ENCODE measurements around the gene ERO1A. TPM values are rescaled to one million over a fixed set of nuclear protein-coding genes. Genes with fewer than 3 reads are reported as not detected.

ERO1A gene
- polyA plus RNA-seq, 1 donor (not counting 4 experiments of a cell fraction or from before 2014, with no cell fraction given): 131 TPM

DNA sequence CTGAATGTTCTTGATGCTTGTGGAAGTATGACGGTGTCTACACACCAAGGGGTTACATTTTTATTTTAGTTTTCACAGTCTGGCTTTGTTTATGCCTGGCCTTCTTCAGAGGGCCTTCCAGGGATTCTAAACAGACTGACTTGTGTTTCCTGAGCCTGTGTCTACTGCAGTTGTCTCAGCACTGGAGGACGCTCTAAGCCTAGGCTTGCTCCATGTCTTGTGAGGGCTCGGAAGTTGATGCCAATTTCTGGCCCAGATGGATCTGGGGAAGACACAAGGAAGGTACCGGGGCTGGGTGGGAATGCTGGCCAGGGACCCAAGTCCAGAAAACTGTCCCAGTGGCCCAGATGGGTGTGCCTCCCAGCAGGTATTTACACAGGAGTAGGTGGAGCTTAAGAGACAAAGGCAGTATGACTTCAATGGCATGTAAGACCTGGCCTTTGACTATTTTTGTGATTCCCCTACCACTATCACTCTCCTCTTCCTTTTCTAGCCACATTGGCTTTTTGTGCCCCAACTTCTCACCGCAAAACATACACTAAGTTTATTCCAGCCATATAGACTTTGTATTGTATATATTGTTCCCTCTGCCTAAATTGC is 85.8 kb downstream of the ERO1A start:
- no peak overlapping the region for H2AFZ ChIP-seq (ENCODE audit: control insufficient read depth, low read length)
- H3K4me3 ChIP-seq (ENCODE audit: control insufficient read depth in 2 of 3, extremely low read depth in 1 of 3, insufficient read depth in 2 of 3, low read depth in 1 of 3, low read length in 3 of 3): no peak overlapping the region
- no peaks in the 10 kb centered on the region for H3K9me1 ChIP-seq (ENCODE audit: control insufficient read depth, extremely low read depth, insufficient read depth, low read length)
- H4K20me1 ChIP-seq (ENCODE audit: control insufficient read depth, extremely low read depth, insufficient read depth, low read length): no peaks in the 10 kb centered on the region
- H3K36me3 ChIP-seq (ENCODE audit: control insufficient read depth in 2 of 2, extremely low read depth in 1 of 2, insufficient read depth in 2 of 2, low read length in 2 of 2): no peaks in the 10 kb centered on the region
- DNase-seq (ENCODE audit: low read depth, low spot score): no peak
- no peak overlapping the region for H3K9ac ChIP-seq (ENCODE audit: control insufficient read depth, extremely low read depth, insufficient read depth, low read length)
- no peaks in the 10 kb centered on the region for H3K9me3 ChIP-seq (ENCODE audit: control insufficient read depth, low read depth, low read length)
- FAIRE-seq: no peak
- H3K4me1 ChIP-seq (ENCODE audit: control insufficient read depth, extremely low read depth, insufficient read depth, low read length): no peaks in the 10 kb centered on the region
- H3K4me2 ChIP-seq (ENCODE audit: control insufficient read depth, extremely low read depth, insufficient read depth, low read depth, low read length): no peak overlapping the region
- H3K27ac ChIP-seq (ENCODE audit: control insufficient read depth, insufficient read depth, low read length): no peak overlapping the region
- no peak for TF ChIP-seq EZH2 (IDR thresholded peaks at IDR 0.05; ENCODE audit: low read length)
- TF ChIP-seq, protein P1, sequence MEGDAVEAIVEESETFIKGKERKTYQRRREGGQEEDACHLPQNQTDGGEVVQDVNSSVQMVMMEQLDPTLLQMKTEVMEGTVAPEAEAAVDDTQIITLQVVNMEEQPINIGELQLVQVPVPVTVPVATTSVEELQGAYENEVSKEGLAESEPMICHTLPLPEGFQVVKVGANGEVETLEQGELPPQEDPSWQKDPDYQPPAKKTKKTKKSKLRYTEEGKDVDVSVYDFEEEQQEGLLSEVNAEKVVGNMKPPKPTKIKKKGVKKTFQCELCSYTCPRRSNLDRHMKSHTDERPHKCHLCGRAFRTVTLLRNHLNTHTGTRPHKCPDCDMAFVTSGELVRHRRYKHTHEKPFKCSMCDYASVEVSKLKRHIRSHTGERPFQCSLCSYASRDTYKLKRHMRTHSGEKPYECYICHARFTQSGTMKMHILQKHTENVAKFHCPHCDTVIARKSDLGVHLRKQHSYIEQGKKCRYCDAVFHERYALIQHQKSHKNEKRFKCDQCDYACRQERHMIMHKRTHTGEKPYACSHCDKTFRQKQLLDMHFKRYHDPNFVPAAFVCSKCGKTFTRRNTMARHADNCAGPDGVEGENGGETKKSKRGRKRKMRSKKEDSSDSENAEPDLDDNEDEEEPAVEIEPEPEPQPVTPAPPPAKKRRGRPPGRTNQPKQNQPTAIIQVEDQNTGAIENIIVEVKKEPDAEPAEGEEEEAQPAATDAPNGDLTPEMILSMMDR (optimal IDR thresholded peaks at IDR 0.05 in 1 of 3, IDR thresholded peaks at IDR 0.05 in 1 of 3, conservative IDR thresholded peaks at IDR 0.05 in 1 of 3; ENCODE audit: extremely low read depth in 1 of 3, insufficient read depth in 2 of 3, low read length in 3 of 3): no peak
- dilution Hi-C loops (cut with MboI; ENCODE audit: extremely low pct_ligation_motif_present, low sequenced_read_pairs): no loop called here
- H3K79me2 ChIP-seq (ENCODE audit: control insufficient read depth, insufficient read depth, low read length): no peaks in the 10 kb centered on the region
- no peaks in the 10 kb centered on the region for H3K27me3 ChIP-seq (ENCODE audit: control insufficient read depth, extremely low read depth, insufficient read depth, low read length)

DNA sequence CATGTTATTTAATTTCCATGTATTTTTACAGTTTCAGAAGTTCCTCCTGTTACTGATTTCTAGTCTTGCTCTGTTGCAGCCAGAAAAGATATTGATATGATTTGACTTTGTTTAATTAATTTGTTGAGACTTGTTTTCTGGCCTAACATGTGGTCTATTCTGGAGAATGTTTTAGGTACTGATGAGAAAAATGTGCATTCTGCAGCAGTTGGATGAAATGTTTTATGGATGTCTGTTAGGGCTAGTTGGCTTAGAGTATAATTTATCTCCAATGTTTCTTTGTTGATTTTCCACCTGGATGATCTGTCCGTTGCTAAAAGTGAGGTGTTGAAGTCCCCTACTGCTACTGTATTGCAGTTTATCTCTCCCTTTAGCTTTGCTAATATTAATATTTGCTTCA is 88.3 kb downstream of the ERO1A start:
- FAIRE-seq (no peak), DNase-seq (ENCODE audit: low read depth, low spot score) (no peak)
- no peak overlapping the region for H3K9ac ChIP-seq (ENCODE audit: control insufficient read depth, extremely low read depth, insufficient read depth, low read length)
- no peaks in the 10 kb centered on the region for H3K27me3 ChIP-seq (ENCODE audit: control insufficient read depth, extremely low read depth, insufficient read depth, low read length)
- TF ChIP-seq, protein P1 (optimal IDR thresholded peaks at IDR 0.05 in 1 of 3, IDR thresholded peaks at IDR 0.05 in 1 of 3, conservative IDR thresholded peaks at IDR 0.05 in 1 of 3; ENCODE audit: extremely low read depth in 1 of 3, insufficient read depth in 2 of 3, low read length in 3 of 3): no peak
- TF ChIP-seq EZH2 (IDR thresholded peaks at IDR 0.05; ENCODE audit: low read length): no peak
- H3K4me3 ChIP-seq (ENCODE audit: control insufficient read depth in 2 of 3, extremely low read depth in 1 of 3, insufficient read depth in 2 of 3, low read depth in 1 of 3, low read length in 3 of 3): no peak overlapping the region
- H3K36me3 ChIP-seq (ENCODE audit: control insufficient read depth in 2 of 2, extremely low read depth in 1 of 2, insufficient read depth in 2 of 2, low read length in 2 of 2): no peaks in the 10 kb centered on the region
- no peaks in the 10 kb centered on the region for H3K4me1 ChIP-seq (ENCODE audit: control insufficient read depth, extremely low read depth, insufficient read depth, low read length)
- H4K20me1 ChIP-seq (ENCODE audit: control insufficient read depth, extremely low read depth, insufficient read depth, low read length): no peaks in the 10 kb centered on the region
- H3K4me2 ChIP-seq (ENCODE audit: control insufficient read depth, extremely low read depth, insufficient read depth, low read depth, low read length): no peak overlapping the region
- H3K9me1 ChIP-seq (ENCODE audit: control insufficient read depth, extremely low read depth, insufficient read depth, low read length): no peaks in the 10 kb centered on the region
- H2AFZ ChIP-seq (ENCODE audit: control insufficient read depth, low read length): no peak overlapping the region
- no peaks in the 10 kb centered on the region for H3K79me2 ChIP-seq (ENCODE audit: control insufficient read depth, insufficient read depth, low read length)
- dilution Hi-C loops (cut with MboI; ENCODE audit: extremely low pct_ligation_motif_present, low sequenced_read_pairs): no loop called here
- no peak overlapping the region for H3K27ac ChIP-seq (ENCODE audit: control insufficient read depth, insufficient read depth, low read length)
- no peaks in the 10 kb centered on the region for H3K9me3 ChIP-seq (ENCODE audit: control insufficient read depth, low read depth, low read length)
